Lower leg skin (tissue), 4 donors: ENCODE data around the gene NCDN. TPM values are rescaled to one million over a fixed set of nuclear protein-coding genes. Genes with fewer than 3 reads are reported as not detected.

ENCODE experiments used
- DNase-seq, 2 donors: peaks; one replicate each; pipeline ENCODE4 v3.0.0-alpha.2; 2019; ENCODE audit warnings: low spot score in 2 of 2
- H3K4me3 ChIP-seq: fragments of 200-600 bp; sonication (generic); 2 replicates; pipeline ENCODE4 v1.5.1; 2017; ENCODE audit warnings: mild to moderate bottlenecking, low read depth; ENCODE audit not compliant: poor library complexity, severe bottlenecking
- POLR2A ChIP-seq, 2 donors: fragments of 450-650 bp; IDR thresholded peaks; one replicate each; pipeline ENCODE4 v1.6.1; 2016 to 2017; ENCODE audit warnings: antibody characterized with exemption in 2 of 2, mild to moderate bottlenecking in 1 of 2, moderate library complexity in 1 of 2
- WGBS, 2 donors: methylation state at CpG; one replicate each; pipeline ENCODE4 v1.1.5; 2018; 5-methylcytosine and 5-hydroxymethylcytosine counted together
- intact Hi-C: fragments of 100-400 bp; cut with DNase I; formaldehyde crosslinking; loops from one replicate; pipeline ENCODE4 v1.15.0; 2023; ENCODE audit warnings: low total_unique reads
- total RNA-seq, 4 donors: library from RNA; depleted of rRNA; stranded (reverse); fragments of >200 nt; gene quantifications; one replicate each; pipeline ENCODE4 v1.1.0, GENCODE V29; 2016
- TF ChIP-seq, protein P1 (sequence below), 3 donors: fragments of 450-650 bp; IDR thresholded peaks; one replicate each; pipeline ENCODE4 v1.5.1; 2016; ENCODE audit warnings: antibody characterized with exemption in 3 of 3, mild to moderate bottlenecking in 3 of 3, moderate library complexity in 2 of 3

NCDN gene
- total RNA-seq, 4 donors from 2014 or later: 13.7 to 18.4 (median 16.1) TPM

DNA sequence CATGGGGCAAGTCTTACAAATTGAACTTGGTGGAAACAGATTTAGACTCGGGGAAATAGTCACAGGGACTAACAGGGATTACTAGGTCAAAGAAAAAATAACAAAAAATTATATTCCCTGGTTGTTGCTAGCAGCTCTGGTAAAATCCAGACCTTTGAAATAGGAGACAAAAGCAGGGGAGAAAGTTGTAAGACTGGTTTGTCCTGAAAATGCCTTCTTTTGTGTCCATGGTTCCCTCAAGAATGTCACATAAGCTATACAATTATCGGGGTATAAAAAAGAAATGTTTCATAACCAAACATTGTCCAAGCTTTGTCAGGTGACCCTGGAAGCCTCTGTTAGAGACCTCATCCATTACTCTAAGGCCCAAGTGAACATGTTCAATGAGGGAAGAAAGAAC is 33.5 kb upstream of the NCDN start:
- TF ChIP-seq, protein P1, sequence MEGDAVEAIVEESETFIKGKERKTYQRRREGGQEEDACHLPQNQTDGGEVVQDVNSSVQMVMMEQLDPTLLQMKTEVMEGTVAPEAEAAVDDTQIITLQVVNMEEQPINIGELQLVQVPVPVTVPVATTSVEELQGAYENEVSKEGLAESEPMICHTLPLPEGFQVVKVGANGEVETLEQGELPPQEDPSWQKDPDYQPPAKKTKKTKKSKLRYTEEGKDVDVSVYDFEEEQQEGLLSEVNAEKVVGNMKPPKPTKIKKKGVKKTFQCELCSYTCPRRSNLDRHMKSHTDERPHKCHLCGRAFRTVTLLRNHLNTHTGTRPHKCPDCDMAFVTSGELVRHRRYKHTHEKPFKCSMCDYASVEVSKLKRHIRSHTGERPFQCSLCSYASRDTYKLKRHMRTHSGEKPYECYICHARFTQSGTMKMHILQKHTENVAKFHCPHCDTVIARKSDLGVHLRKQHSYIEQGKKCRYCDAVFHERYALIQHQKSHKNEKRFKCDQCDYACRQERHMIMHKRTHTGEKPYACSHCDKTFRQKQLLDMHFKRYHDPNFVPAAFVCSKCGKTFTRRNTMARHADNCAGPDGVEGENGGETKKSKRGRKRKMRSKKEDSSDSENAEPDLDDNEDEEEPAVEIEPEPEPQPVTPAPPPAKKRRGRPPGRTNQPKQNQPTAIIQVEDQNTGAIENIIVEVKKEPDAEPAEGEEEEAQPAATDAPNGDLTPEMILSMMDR (IDR thresholded peaks at IDR 0.05): no peak
- TF ChIP-seq POLR2A (IDR thresholded peaks at IDR 0.05): no peak
- no peak overlapping the region for H3K4me3 ChIP-seq
- intact Hi-C loops: no loop called here
- WGBS, 2 donors: 60 to 63% methylated on average over 2 of the region's 2 CpGs
- no peak for DNase-seq

DNA sequence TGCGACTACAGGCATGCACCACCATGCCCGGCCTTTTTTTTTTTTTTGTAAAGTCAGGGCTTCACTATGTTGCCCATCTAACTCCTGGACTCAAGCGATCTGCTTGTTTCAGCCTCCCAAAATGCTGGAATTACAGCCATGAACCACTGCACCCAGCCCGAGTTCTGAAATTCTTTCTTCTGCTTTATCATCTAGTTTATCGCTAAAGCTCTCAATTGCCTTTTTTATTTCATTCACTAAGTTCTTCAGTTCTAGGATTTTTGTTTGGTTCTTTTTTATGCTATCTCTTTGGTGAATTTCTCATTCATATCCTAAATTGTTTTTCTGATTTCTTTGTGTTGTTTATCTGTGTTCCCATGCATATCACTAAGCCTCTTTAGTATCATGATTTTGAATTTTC is 27.4 kb upstream of the NCDN start:
- 78 to 79% methylated on average over 5 of the region's 5 CpGs for WGBS, 2 donors
- intact Hi-C loops: no loop called here
- no peak for TF ChIP-seq POLR2A (IDR thresholded peaks at IDR 0.05)
- DNase-seq: no peak
- no peak overlapping the region for H3K4me3 ChIP-seq

DNA sequence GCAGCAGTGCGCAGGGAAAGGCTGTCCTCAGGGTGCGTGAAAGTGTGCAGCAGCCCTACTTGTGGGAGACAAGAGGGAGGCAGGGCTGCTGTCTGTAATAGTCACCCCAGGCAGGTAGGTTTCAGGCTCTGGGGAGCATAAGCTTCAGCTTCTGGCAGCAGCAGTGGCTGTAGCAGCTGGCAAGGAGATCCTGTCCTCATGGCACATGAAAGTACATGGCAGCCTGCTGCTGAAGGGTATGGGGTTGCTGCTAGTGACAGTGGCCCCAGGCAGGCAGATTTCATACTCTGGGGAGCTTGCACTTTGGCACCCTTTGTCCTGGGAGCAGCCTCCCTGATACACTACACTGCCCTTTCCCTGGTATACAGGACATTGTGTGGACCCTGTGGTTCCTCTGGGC is 26.7 kb upstream of the NCDN start:
- TF ChIP-seq POLR2A (IDR thresholded peaks at IDR 0.05): no peak
- TF ChIP-seq, protein P1 (IDR thresholded peaks at IDR 0.05): no peak
- DNase-seq: no peak
- intact Hi-C loops: no loop called here
- H3K4me3 ChIP-seq: no peak overlapping the region
- 95 to 100% methylated on average over 2 of the region's 2 CpGs for WGBS, 2 donors

DNA sequence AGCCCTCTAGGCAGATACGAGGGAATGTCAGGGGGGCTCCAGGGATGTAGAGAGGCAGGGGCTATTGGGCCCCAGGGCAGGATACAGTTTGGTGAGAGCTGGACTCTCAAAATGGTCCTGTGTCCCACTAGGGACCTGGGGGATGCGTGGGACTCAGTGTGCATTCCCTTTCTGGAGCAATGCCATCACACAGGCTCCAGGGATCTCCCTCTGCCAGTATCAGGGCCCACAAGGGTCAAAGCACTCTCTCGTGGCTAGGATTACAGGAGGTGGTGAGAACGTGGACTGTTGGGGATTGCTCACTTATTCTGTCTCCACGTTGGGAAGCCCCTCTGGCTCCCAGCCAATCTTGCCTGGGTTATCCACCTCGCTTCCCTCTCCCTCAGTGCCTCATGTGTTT is 26.2 kb upstream of the NCDN start:
- no peak overlapping the region for H3K4me3 ChIP-seq
- WGBS, 2 donors: 79 to 87% methylated on average over 6 of the region's 6 CpGs
- intact Hi-C loops: no loop called here
- no peak for DNase-seq
- no peak for TF ChIP-seq POLR2A (IDR thresholded peaks at IDR 0.05)
- TF ChIP-seq, protein P1 (IDR thresholded peaks at IDR 0.05): no peak

DNA sequence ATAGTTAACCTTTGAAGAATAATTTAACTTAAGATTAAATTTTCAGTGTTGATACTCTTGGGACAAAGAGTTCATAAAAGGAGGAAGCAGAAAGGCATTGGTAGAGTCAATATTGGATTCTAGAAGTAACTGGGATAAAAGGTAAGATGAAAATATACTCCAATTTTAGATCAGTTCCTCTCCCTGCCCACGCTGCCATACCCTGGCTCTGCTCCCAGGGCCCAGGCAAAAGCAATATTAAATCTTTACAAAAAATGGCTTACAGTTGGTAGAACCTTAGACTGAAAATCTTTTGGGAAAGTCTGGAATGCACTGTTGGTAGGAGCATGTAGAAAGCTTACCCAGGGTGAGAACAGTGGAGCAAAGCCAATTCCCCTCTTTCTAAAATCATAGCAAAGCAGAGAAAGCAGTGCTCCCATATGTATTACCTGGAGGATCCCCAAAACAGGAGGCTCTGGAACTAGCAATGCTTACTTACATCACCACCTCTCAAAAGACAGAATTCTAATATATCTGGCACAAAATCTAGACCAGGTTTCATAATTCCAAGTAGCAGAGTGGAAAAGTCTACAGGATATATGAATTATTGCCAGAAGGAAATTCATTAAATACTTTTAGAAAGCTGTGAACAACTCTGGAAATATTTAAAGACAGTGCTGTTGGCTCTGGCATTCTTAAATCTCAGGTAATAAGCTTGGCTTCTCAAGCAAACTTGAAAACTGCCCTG is 24.9 kb upstream of the NCDN start:
- intact Hi-C loops: no loop called here
- 45 to 46% methylated on average over 1 of the region's 1 CpG for WGBS, 2 donors
- no peak for TF ChIP-seq POLR2A (IDR thresholded peaks at IDR 0.05)
- TF ChIP-seq, protein P1 (IDR thresholded peaks at IDR 0.05): no peak
- no peak overlapping the region for H3K4me3 ChIP-seq
- DNase-seq: no peak

DNA sequence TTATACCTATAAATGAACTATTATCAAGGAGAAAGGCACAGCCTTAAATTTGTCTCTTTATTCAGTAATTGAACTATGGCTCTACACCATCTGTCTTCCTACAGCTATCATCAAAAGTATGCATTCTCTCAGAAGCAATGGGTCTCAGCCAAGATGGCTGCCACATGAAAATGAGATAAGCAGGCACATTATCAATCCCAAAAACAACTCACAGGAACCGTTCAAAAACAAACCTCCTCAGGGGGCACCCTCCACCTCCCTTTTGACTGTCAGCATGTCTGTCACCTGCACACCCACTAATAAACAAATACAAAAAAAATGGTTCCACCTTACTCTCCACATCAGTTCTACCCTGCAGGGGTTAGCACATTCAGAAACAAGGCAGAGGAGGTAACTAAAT is 24.0 kb upstream of the NCDN start:
- intact Hi-C loops: no loop called here
- no peak for DNase-seq
- TF ChIP-seq POLR2A (IDR thresholded peaks at IDR 0.05): no peak
- TF ChIP-seq, protein P1 (IDR thresholded peaks at IDR 0.05): no peak
- no peak overlapping the region for H3K4me3 ChIP-seq
- 44 to 48% methylated on average over 1 of the region's 1 CpG for WGBS, 2 donors
